Stimulated activated CD8-positive, alpha-beta memory T cell treated with anti-CD3 and anti-CD28 coated beads, Interleukin-7, amount 100 ng/mL, for 4 hours (primary cell): Measurements from ENCODE around the gene NT5M.
A peak's percentile ranks its signal among the peaks of the same experiment; 100 is the strongest.

Experiments used
- DNase-seq, 2 donors: peaks; one replicate each; pipeline ENCODE4 v3.0.0-alpha.2; 2020; ENCODE audit warnings: low read depth in 2 of 2

NT5M gene

DNA sequence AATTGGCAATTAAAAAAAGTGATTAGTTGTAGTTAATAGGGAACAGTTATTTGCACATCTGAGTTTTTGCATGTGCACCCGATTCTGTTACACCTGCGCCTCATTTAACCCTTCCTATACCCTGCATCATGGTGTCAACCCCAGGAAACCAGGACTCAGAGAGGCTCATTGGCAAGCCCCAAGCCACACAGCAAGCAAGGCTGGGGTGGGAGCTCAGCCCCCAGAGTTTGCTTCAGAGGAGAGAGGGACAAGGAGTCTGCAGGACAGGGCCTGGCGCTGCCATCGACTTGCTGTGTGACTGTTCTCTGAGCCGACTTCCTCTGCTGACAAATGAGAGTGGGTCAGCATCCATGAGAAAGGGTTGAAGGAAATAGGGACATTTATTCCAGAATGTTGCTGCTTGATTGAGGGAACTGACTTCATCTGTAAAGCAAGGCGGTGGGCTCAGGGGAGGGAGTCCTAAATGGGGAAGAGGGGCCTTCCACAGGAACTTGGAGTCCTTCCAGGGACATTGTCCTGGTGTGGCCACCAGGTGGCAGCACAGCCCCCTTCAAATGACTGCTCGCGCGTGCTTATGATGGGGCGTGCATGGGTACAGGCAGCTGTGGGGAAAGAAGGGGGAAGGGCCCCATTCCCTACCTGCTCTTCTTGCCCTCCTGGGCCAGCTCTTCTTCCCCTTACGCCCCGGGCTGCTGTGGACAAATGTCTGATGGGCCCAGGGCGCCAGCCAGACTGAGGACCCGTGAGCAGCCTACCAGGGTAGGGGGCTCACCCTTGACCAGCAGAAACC lies 51.6 kb downstream of the NT5M start:
- peak; percentile 47 to 53 for DNase-seq

DNA sequence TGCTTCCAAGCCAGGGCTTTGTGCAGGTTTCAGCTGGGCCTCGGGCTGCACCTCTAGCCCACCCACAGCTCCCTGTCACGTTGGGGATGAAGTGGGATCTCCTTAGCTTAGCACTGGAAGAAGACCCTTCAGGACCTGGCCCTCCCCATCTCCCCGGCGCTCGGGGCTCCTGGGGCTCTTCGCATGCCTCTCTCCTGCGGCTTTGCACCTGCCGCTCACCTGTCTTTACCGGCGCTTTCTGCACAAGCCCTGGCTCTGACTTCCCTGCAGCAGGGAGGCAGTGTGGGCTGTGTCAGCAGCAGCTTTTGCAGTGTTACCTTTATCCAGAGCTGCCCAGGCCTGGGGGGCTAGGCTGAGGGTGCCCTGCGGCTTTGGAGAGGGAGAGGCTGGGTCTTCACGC lies 52.3 kb downstream of the NT5M start:
- no peak for DNase-seq

DNA sequence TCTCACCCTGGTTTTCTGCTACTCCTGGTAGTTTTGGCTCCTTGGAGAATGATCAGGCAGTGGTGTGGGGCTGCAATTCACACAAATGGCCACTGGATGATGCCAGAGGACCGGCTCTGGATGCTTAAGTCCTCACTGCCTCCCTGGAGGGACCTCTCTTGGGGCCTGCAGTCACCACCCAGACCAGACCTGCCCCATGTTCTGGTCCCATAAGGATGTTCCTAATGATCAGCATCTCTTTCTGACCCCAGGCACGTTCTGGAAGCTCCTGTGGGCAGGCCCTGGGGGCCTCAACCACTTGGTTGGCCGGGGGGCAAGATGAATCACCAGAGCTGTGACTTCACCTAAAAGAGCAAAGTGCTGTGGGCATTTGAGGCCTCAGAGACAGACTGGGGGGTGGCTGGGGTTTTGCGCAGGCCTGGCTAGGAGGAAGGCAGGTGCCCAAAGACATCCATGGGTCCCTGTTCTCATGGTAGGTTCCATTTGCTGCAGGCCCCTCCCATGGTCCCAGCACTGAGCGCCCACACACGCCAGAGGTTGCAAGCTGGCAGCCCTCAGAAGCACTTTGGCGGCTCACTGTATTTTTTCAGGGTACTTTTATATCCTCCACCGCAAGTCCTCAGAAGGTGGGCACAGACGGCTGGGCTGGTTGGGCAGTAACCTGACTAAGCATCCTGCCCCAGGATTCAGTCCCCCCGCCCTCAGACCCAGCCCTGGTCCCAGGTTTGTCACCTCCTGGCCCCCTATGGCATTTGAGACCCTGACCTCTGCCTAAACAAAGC lies 53.2 kb downstream of the NT5M start:
- peak; percentile 32 to 37 for DNase-seq

DNA sequence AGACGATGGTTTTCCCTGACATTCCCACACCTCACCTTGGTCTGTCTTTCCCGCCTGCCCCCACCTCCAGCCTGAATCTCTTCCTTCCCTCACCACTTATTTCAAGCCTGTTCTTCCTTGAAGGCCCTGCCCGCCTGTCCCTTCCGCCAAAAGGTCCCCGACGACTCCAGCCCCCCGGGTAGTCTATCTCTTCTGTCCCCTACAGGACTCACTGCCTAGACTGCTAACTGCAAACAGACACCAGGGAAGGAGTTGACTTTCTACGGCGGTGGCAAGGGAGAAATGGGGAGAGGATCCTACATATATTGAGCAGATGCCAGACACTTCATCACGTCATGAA lies 53.7 kb downstream of the NT5M start:
- no peak for DNase-seq

DNA sequence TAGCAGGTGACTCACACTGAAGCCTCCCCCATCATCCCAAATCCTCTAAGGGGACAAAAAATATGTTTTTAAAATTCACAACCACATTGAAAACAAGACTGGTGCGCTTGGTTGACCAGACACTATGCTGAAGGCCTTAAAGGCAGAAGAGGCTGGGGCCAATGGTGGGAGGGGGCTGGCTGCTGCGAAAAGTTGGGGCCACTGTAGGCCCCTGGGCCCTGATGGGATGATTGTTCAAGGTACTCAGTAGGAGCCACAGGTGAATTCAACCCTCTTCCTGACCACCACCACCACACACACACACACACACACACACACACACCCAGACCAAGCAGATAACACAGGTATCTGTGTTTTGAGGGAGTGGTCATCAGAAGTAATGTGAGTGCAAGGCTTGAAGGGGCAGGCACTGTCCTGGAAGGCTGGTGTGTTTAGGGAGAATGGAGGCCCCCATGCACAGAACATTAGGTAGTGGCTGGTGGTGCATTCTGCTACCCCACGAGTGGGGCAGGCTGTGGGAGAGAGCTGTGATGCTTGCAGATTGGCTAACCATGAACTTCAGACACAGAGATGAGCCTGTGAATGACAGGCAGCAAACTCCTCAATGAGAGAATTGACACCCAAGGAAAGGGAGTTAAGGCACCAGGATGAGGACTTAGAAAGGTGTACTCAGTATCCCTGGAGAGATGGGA lies 55.0 kb downstream of the NT5M start:
- DNase-seq: no peak

DNA sequence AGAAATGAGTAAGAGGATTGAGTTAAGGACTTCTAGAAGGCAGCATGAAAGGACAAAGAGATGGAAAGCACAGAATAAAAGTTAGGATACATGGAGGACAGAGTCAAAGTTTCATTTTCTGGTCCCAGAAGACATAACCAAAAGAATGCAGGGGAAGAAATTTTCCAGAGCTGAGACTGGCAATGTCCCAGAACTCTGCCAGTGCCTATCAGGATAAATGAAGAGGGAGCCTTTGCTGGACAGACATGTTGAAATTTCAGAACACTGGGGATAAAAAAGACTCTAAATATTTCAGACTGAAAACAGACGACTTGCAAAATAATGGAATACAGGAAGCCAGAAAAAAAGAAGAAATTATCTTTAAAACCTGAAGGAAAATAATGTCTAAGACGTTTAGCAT lies 55.7 kb downstream of the NT5M start:
- DNase-seq: no peak

DNA sequence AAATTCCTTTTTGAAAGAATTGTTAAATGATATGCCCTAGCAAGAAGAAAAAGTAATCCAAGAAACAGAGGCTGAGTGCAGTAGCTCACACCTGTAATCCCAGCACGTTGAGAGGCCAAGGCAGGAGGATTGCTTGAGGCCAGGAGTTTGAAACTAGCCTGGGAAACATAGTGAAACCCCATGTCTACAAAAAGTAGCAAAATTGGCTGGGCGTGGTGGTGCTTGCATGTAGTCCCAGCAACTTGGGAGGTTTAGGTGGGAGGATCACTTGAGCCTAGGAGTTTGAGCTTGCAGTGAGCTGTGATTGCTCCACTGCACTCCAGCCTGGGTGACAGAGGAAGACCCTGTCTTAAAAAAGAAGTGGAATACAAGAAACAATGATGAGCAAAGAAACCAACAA lies 56.1 kb downstream of the NT5M start:
- DNase-seq: no peak

DNA sequence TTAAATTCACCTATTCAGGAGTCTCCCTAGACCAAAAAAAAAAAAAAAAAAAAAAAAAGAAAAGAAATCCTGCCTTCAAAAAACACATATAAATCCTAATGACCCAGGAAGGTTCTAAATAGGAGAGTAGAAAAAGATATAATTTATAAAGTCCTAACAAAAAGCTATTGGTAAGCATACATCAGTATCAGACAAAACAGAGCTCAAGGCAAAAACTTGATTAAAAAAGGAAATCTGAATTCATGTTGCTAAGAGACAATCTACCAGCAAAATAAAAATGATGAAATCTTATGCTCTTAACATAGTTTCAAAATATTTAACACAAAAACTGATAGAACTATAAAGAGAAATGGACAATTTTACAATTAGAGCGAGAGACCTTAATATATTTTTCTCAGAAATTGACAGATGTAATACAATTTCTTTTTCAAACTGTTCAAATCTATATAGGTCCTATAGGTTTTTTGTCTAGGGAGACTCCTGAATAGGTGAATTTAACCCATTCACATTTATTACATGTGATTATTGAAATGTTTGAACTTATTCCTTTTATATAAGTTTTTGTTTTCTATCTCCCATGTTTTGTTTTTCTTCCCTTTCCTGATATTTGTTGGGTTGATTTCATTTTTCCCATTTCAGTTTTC lies 57.0 kb downstream of the NT5M start:
- no peak for DNase-seq

DNA sequence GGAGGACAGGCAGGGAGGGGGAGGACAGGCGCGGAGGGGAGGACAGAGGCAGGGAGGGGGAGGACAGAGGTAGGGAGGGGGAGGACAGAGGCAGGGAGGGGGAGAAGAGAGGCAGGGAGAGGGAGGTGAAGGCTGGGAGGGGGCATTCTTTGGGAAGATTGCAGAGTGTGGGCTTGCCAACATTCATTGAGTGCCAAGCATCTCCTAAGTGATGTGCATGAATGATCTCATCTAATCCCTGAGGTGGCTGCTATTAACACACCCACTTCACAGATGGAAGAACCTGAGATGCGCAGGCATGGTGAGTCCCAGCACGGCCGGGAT lies 58.3 kb downstream of the NT5M start:
- no peak for DNase-seq

DNA sequence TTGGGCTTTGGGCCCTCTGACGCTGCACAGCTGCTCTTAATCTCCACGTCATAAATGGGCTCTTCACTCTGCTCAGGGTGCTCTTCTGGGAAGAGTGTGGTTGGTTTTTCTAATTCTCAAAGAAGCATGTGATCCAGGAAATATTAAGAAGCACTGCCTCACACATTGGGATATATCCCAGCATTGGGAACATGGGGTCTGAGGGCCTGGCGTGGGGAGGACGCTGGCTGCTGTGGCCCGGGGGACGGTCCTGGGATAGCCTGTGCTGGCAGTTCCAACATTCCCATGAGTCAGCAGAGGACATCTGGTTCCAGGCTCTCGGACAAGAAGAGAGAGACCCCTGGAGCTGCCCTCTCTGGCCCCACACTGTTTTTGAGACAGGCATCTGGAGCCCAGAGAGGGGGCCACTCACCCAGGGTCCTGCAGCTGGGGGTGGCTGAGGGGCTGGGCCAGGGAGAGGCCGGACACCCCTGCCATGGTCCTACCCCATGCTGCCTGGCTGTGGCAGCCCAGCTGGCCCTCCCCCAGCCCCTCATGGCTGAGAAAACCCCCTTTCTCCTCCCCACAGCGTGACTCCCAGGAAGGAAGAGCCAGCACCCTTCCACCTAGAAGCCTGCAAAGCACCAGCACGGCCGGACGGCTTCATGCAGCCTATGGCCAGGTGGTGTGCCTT lies 58.8 kb downstream of the NT5M start:
- DNase-seq: no peak

DNA sequence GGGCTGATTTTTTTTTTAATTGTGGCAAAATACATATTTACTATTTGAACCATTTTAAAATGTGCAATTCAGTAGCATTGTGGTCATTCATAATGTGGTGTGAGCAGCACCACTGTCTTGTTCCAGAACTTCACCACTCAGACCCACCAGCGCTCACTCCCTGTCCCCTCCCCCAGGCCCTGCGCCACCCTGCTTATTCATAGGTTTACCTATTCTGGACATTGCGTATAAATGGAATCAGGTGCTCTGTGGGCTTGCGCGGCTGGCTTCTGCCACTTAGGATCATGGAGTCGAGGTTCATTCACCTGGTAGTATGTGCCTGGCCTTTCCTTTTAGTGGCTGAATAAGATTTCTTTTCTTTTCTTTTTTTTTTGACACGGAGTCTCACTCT lies 59.4 kb downstream of the NT5M start:
- DNase-seq: no peak

DNA sequence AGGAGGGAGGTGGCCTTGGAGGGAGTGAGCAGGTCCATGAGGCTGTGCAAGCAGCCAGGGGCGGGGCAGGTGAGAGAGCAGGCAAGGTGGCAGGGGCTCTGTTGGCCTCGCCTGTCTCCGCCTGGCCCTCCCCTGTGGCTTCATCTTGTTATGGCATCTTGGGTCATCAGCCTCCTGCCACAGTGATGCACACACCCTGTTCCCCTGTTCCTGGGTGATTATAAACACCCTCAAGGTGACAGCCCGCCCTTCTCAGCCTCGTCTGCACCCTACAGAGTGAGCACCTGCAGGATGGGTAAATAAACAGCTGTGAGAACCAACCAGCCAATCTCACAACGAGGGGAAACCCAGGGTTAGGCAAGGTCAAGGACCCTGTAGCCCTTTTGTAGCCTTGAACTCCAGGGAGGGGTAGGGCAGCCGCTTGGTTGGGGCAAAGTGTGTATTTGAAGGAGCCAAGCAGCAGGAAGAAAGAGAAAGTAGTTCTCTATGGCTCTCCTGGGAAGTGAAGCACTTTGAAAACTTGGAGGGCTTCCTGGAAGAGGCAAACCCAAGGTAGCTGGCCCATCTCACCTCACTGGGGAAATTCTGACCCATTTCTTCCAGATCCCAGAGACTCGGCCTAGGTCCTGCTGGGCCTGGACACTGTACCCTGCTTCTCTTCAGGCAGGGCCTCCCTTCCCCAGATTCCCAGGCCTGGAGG lies 60.6 kb downstream of the NT5M start:
- peak in 1 of 2 donors; percentile 7 for DNase-seq

DNA sequence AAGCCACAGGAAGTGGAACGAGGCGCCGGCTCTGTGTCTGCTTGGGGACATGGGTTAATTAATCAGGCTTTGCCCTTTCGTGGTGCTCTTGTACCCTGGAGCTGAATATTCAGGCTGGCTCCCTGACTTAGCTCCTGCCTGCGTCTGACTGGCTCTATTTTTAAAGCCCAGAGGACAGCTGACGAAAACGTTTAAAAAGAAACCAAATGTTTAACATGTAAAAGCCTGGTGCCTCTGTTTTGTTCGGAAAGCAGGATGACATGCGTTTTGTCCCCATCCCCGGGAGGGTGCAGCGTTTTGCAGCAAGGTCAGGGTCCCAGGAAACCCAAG lies 61.1 kb downstream of the NT5M start:
- DNase-seq: no peak

DNA sequence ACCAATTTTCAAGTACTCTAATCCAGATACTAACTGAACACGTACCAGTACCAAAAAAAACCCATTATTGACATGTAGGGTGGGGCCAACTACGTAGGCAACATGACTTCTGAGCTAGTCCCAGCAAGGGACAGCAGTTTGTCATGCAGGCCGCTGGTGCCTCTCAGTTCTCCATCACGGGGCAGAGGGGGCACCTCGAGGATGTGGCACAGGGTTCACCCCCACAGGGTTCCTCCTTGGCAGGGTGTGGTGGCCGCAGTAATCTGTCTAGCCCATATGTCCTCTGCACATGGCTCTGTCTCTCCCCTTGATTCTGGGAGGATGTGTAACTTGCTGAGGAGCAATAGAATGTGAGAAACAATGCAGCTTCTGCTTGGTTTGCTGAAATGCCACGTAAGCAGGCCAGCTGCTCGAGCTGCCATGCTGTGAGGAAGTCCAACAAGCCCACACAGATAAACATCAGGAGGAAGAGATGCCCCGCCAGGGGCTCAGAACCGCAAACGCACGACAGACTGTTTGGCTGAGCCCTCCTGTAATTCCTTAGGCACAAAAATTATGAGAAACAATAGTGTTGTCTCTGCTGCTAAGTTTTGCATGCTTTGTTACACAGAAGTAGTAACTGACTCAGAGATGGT lies 62.4 kb downstream of the NT5M start:
- no peak for DNase-seq

DNA sequence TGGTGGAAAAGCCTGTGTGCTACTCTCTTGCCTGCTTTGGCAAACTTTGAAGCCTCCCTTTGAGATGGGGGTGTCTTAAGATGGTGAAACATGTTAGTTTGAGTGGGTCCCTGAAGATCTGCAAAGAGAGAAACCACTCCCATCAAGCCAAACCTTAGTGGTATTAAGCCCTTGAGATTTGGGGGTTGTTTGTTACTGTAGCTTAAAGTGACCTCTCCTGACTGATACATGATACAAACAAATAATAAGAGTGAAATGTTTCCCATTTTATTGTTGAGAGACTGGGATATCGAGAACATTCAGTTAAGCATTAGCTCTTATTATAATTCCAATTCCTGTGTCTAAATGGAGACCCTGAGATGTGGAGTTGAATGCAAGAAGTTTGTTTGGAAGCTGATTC lies 63.1 kb downstream of the NT5M start:
- no peak for DNase-seq

DNA sequence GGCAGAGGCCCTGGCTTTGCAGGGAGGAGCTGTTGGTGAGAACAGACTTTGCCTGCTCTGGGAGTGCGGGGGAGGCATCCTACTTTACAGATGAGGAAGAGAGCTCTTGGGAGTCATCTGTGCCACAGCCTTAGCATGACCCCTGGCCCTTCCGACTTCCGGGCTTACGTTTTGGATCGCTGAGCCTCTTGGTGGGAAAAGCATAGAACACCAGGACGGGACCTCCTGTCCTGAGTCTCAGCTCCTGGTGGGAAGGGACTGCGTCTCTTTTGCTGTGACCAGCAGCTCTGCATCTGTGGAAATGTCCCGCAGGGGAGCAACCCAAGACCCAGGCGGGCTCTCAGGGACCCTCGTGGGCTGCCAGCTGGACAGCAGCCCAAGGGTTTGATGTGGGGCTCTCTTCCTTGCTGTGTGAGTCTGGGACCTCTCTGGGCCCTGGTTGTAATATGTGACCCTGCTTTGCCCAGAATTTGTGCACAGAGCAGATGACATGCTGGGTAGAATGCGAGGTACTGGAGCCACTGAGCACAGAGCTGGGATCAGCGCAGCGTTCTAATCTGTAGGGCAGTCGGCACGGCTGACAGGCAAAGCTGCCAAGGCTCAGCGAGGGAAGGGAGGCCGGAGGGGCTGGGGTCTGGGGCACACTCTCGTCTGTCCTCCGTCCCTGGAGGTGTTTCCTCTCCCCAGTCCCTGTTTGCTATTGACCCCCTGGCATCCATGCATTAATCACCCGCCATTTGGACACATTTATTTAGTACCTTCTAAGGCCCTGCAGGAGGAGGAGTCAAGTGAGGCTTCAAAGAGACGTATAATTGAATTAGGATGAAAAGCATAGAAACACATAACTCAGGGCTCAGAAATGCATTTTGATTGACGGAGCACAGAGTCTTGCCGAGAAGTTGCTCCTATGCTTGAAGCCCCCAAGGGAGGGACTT lies 64.0 kb downstream of the NT5M start:
- DNase-seq: no peak

DNA sequence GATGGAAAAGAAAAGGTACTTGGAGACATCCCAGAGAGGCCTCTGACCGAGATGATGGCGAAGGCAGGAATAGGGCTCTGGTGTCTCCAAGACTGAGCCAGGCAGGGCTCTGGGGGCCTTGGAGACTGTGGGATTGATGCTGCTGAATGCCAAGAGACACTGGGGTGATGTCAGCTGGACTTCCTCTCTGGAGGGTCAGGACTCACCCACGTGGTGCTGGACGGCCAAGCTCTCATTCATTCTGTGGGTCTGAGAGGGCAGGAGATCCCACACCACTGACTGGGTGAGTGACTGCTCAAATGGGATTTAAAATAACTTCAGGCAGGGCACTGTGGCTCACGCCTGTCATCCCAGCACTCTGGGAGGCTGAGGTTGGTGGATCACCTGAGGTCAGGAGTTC lies 64.8 kb downstream of the NT5M start:
- DNase-seq: no peak

DNA sequence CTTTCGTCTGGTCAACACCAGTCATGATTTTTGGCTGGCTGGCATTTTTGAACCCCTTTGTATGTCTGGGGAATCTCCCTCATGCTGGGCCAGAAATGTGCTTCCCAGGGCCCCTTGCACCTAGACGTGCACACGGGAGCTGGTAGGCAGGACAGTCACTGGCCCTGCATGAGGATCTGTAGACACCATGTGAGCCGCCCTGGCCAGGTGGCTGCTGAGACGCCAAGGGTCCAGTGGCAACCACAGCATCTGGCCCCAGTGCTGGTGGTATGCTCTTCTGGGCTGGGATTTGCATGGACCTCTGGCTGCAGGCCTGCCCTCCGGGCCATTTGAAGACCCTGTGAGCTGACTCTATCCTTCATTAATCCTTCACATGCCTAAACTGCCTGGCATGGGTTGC lies 67.5 kb downstream of the NT5M start:
- DNase-seq: no peak

DNA sequence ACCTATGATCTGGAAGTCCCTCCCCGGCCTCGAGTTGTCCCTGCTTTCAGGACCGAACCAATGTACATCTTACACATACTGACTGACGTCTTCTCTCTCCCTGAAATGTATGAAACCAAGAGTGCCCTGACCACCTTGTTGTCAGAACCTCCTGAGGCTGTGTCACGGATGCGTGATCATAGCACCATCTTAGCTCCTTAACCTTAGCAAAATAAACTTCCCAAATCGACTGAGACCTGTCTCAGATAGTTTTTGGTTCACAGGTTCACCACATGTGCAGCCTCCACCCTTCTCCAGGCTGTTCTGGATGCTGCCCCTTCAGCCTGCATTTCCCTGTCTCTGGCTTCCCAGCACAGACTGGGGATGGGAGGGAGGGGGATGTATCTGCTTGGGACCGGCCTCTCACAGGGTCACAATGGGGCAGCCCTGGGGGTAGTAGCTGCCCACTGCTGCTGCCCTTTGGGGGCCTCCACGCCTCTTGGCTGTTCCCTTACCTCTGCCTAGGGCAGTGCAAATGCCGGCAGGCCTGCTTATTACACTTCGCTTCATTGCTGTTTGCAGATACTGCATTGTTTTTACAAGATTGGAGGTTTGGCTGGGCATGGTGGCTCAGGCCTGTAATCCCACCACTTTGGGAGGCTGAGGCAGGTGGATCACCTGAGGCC lies 69.8 kb downstream of the NT5M start:
- DNase-seq: no peak
